ENCODE measurements around the gene INO80.

DNA sequence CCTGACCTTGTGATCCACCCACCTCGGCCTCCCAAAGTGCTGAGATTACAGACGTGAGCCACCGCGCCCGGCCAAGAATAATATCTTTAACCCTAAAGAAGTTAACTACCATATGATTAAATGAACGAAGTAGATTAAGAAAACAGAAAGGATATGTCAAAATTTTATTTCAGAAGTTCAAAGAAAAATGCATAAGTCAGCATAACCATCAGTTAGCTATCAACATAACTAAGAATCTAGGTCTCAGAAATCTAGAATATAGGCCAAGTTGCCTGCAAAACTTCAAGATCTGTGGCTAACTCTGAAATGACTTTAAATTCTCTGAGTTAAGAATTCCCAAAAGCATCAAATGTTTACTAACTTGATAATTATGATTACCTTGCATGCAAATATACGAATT, 38.0 kb downstream of the INO80 start:
- TF ChIP-seq, protein P1, sequence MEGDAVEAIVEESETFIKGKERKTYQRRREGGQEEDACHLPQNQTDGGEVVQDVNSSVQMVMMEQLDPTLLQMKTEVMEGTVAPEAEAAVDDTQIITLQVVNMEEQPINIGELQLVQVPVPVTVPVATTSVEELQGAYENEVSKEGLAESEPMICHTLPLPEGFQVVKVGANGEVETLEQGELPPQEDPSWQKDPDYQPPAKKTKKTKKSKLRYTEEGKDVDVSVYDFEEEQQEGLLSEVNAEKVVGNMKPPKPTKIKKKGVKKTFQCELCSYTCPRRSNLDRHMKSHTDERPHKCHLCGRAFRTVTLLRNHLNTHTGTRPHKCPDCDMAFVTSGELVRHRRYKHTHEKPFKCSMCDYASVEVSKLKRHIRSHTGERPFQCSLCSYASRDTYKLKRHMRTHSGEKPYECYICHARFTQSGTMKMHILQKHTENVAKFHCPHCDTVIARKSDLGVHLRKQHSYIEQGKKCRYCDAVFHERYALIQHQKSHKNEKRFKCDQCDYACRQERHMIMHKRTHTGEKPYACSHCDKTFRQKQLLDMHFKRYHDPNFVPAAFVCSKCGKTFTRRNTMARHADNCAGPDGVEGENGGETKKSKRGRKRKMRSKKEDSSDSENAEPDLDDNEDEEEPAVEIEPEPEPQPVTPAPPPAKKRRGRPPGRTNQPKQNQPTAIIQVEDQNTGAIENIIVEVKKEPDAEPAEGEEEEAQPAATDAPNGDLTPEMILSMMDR (conservative IDR thresholded peaks at IDR 0.05; ENCODE audit: low read length), result no peak
- no peak for TF ChIP-seq EZH2phosphoT487 (IDR thresholded peaks at IDR 0.05; ENCODE audit: borderline replicate concordance)

All from Loucy (cell line).